ENCODE measurements around the gene CFAP46. TPM values are rescaled to one million over a fixed set of nuclear protein-coding genes. Genes with fewer than 3 reads are reported as not detected.

Gene CFAP46
- total and polyA plus RNA-seq, 10 of the 15 experiments (the other 5 are each of a cell fraction or from before 2014, with no cell fraction given) = 0.01 to 0.18 (median 0.03) TPM; not detected in 7

DNA sequence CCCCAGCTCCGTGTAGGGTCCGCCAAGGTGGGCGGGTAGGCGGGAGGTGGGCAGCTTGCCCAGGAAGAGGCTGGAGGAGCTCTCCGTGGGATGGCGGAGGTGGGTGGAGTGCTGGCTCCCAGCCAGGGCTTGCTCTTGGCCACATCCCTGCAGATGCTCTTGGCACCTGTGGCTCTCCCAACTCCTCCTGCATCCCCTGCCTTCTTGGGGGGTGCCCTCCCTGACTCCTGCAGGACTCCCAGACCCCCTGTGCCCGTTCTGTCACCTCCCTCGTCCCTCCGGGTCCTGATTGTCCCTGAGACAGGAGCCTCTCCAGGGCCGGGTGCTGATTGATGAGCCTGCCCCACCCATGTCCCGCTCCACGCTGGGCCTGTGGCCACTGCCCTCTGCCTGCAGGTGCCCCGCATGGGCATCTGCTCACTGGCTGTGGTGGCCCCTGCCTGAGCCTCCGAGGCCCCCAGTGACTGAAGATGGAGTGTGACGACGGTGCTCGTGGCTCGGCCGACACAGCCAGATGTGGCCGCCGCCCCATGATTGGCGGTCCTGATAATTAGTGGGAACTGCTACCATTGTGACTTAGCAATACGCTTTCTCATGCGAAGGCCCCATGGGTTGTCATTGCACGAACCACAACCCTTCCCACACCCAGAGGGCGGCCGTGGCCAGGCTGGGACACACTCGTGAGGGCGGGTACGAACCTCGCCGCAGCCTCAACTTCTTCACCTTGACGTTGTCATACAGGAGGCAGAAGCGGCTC lies 23.6 kb downstream of the CFAP46 start:
- in situ Hi-C loops (cut with MboI) (no loop called here), intact Hi-C loops (cut with micrococcal nuclease; ENCODE audit: unreplicated experiment) (no loop called here)
- ChIA-PET POLR2A (no interaction called here), CTCF (no interaction called here), SMC1A (ENCODE audit: uncharacterized antibody, unreplicated experiment) (no interaction called here), RAD21 (ENCODE audit: unreplicated experiment) (no interaction called here)
- BruUV-seq (replicated peaks) = no TSS peak
- Histone ChIP-seq H3K27me3 (replicated peaks in 1 of 2; ENCODE audit: control insufficient read depth in 2 of 2, insufficient read depth in 2 of 2, low read length in 1 of 2) (no peaks in the 10 kb centered on the region; a peak in 1 of 4 replicates), H2AFZ (ENCODE audit: control insufficient read depth, low read depth, low read length) (no peak overlapping the region), H3K79me2 (ENCODE audit: control insufficient read depth, insufficient read depth, low read length) (no peaks in the 10 kb centered on the region), H3K36me3 (ENCODE audit: control insufficient read depth in 2 of 2, insufficient read depth in 2 of 2, low read length in 1 of 2) (no peaks in the 10 kb centered on the region), H3K9me3 (replicated peaks; ENCODE audit: control insufficient read depth, insufficient read depth, low read length) (no peaks in the 10 kb centered on the region), H3K4me3 (no peak overlapping the region), H3K4me1 (ENCODE audit: control insufficient read depth, insufficient read depth, low read length) (no peaks in the 10 kb centered on the region), H3K9ac (ENCODE audit: control insufficient read depth, insufficient read depth, low read length) (no peak overlapping the region), H3K4me2 (ENCODE audit: control insufficient read depth, insufficient read depth) (no peak overlapping the region), H4K20me1 (ENCODE audit: control insufficient read depth, insufficient read depth) (no peaks in the 10 kb centered on the region), H3K27ac (ENCODE audit: control insufficient read depth, insufficient read depth) (no peak overlapping the region)
- FAIRE-seq (no peak), DNase-seq (ENCODE audit: low read depth, low spot score) (no peak), ATAC-seq (no peak)
- WGBS (ENCODE audit: insufficient coverage, insufficient replicate concordance, low lambda C conversion rate, missing lambda C conversion rate) = 51% methylated on average over 34 of the region's 34 CpGs
- no peak for TF ChIP-seq KAT2A (conservative IDR thresholded peaks at IDR 0.05; ENCODE audit: control insufficient read depth, low read depth, low read length)
- TF ChIP-seq, protein P1, sequence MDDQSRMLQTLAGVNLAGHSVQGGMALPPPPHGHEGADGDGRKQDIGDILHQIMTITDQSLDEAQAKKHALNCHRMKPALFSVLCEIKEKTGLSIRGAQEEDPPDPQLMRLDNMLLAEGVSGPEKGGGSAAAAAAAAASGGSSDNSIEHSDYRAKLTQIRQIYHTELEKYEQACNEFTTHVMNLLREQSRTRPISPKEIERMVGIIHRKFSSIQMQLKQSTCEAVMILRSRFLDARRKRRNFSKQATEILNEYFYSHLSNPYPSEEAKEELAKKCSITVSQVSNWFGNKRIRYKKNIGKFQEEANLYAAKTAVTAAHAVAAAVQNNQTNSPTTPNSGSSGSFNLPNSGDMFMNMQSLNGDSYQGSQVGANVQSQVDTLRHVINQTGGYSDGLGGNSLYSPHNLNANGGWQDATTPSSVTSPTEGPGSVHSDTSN (IDR thresholded peaks at IDR 0.05; ENCODE audit: insufficient replicate concordance, low read depth, low read length) = no peak
- TF ChIP-seq, protein P2, sequence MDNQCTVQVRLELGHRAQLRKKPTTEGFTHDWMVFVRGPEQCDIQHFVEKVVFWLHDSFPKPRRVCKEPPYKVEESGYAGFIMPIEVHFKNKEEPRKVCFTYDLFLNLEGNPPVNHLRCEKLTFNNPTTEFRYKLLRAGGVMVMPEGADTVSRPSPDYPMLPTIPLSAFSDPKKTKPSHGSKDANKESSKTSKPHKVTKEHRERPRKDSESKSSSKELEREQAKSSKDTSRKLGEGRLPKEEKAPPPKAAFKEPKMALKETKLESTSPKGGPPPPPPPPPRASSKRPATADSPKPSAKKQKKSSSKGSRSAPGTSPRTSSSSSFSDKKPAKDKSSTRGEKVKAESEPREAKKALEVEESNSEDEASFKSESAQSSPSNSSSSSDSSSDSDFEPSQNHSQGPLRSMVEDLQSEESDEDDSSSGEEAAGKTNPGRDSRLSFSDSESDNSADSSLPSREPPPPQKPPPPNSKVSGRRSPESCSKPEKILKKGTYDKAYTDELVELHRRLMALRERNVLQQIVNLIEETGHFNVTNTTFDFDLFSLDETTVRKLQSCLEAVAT (IDR thresholded peaks at IDR 0.05) = no peak
- TF ChIP-seq IRF4 (IDR thresholded peaks at IDR 0.05; ENCODE audit: low read depth, low read length) = no peak
- TF ChIP-seq EED (IDR thresholded peaks at IDR 0.05; ENCODE audit: low read depth) = no peak
- no peak for TF ChIP-seq EGR1 (IDR thresholded peaks at IDR 0.05; ENCODE audit: borderline replicate concordance in 1 of 2, low read depth in 2 of 2, low read length in 2 of 2)
- TF ChIP-seq ZSCAN29 (IDR thresholded peaks at IDR 0.05) = no peak
- TF ChIP-seq, protein P3, sequence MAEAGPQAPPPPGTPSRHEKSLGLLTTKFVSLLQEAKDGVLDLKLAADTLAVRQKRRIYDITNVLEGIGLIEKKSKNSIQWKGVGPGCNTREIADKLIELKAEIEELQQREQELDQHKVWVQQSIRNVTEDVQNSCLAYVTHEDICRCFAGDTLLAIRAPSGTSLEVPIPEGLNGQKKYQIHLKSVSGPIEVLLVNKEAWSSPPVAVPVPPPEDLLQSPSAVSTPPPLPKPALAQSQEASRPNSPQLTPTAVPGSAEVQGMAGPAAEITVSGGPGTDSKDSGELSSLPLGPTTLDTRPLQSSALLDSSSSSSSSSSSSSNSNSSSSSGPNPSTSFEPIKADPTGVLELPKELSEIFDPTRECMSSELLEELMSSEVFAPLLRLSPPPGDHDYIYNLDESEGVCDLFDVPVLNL (IDR thresholded peaks at IDR 0.05; ENCODE audit: low read depth, low read length) = no peak
- TF ChIP-seq, protein P4, sequence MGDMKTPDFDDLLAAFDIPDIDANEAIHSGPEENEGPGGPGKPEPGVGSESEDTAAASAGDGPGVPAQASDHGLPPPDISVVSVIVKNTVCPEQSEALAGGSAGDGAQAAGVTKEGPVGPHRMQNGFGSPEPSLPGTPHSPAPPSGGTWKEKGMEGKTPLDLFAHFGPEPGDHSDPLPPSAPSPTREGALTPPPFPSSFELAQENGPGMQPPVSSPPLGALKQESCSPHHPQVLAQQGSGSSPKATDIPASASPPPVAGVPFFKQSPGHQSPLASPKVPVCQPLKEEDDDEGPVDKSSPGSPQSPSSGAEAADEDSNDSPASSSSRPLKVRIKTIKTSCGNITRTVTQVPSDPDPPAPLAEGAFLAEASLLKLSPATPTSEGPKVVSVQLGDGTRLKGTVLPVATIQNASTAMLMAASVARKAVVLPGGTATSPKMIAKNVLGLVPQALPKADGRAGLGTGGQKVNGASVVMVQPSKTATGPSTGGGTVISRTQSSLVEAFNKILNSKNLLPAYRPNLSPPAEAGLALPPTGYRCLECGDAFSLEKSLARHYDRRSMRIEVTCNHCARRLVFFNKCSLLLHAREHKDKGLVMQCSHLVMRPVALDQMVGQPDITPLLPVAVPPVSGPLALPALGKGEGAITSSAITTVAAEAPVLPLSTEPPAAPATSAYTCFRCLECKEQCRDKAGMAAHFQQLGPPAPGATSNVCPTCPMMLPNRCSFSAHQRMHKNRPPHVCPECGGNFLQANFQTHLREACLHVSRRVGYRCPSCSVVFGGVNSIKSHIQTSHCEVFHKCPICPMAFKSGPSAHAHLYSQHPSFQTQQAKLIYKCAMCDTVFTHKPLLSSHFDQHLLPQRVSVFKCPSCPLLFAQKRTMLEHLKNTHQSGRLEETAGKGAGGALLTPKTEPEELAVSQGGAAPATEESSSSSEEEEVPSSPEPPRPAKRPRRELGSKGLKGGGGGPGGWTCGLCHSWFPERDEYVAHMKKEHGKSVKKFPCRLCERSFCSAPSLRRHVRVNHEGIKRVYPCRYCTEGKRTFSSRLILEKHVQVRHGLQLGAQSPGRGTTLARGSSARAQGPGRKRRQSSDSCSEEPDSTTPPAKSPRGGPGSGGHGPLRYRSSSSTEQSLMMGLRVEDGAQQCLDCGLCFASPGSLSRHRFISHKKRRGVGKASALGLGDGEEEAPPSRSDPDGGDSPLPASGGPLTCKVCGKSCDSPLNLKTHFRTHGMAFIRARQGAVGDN (IDR thresholded peaks at IDR 0.05) = no peak
